ENCODE results near the gene CPM.

- TF ChIP-seq GATA3 (IDR thresholded peaks at IDR 0.05; ENCODE audit: low read depth, low read length), result no peak
- no peak for TF ChIP-seq GATA2 (IDR thresholded peaks at IDR 0.05; ENCODE audit: low read depth, low read length)
Observed at GRCh38 chr12:68932961-68933893, at the start of gene CPM.
